Calu3 (cell line): ENCODE results near the gene PLXNB3. TPM values are rescaled to one million over a fixed set of nuclear protein-coding genes. Genes with fewer than 3 reads are reported as not detected.

Experiments
- BruUV-seq: library from RNA; stranded (reverse); fragments of 400-500 nt; replicated peaks from 2 replicates; lab custom pipeline; 2021; lab: Mats Ljungman, UMichigan
- CTCF ChIA-PET: fragments of 300-600 bp; sonication (Branson Sonifier 250); formaldehyde crosslinking; loops from one replicate; lab custom pipeline; 2022; ENCODE audit warnings: antibody characterized with exemption; lab: Charles Lee
- DNase-seq: peaks from one replicate; pipeline ENCODE4 v3.0.0; 2022
- H3K27ac Mint-ChIP-seq: one replicate; pipeline ENCODE4 v1.8.0; 2022; ENCODE audit warnings: mixed read lengths; ENCODE audit not compliant: unreplicated experiment
- H3K27me3 Mint-ChIP-seq: one replicate; pipeline ENCODE4 v1.8.0; 2022; ENCODE audit warnings: mixed read lengths; ENCODE audit not compliant: unreplicated experiment
- H3K36me3 Mint-ChIP-seq: one replicate; pipeline ENCODE4 v1.8.0; 2022; ENCODE audit warnings: mild to moderate bottlenecking, moderate library complexity, mixed read lengths; ENCODE audit not compliant: insufficient read depth, unreplicated experiment
- H3K4me1 Mint-ChIP-seq: one replicate; pipeline ENCODE4 v1.8.0; 2022; ENCODE audit warnings: mild to moderate bottlenecking, low read depth, mixed read lengths; ENCODE audit not compliant: unreplicated experiment
- H3K4me3 Mint-ChIP-seq: one replicate; pipeline ENCODE4 v1.8.0; 2022; ENCODE audit warnings: mild to moderate bottlenecking, low read depth, moderate library complexity, mixed read lengths; ENCODE audit not compliant: unreplicated experiment
- H3K9me3 Mint-ChIP-seq: one replicate; pipeline ENCODE4 v1.8.0; 2022; ENCODE audit warnings: low read depth, mixed read lengths; ENCODE audit not compliant: unreplicated experiment
- intact Hi-C: fragments of 100-400 bp; cut with micrococcal nuclease; formaldehyde crosslinking; loops from one replicate; pipeline ENCODE4 v1.10.0; 2022; ENCODE audit not compliant: unreplicated experiment
- total RNA-seq: library from RNA; stranded (reverse); gene quantifications from 2 replicates; pipeline ENCODE4 v1.2.3, GENCODE V29; 2022
- TF ChIP-seq, protein P1 (sequence below): fragments of 200-600 bp; IDR thresholded peaks from one replicate; pipeline ENCODE4 v1.8.0; 2022; ENCODE audit warnings: antibody characterized with exemption; ENCODE audit not compliant: unreplicated experiment

PLXNB3 gene
- total RNA-seq, 1 experiment from 2014 or later: 37.5 TPM

DNA sequence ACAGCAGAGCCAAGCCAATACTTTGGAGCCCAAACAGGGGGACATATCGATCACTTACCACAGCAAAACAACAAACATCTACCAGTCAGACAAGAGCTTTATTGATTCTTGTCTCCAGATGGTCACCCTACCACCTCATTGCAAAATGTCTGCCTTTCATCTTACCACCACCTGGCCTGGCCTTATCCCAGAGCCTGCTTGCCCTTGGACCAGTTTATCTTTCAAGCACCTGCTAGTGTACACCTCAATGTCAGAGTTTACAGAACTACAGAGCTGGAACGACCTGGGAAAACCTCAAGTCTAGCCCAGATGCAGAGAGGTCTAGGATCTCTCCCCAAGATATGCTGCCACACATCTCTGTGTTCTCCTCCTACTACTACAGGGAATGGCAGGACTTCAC is 44.3 kb upstream of the PLXNB3 start:
- H3K4me3 Mint-ChIP-seq: no peak overlapping the region
- intact Hi-C loops: no loop called here
- peaks cover 64% of the 10 kb centered on the region for H3K36me3 Mint-ChIP-seq
- H3K4me1 Mint-ChIP-seq: peaks cover 10% of the 10 kb centered on the region
- no peak for DNase-seq
- no peak overlapping the region for H3K27ac Mint-ChIP-seq
- TF ChIP-seq, protein P1, sequence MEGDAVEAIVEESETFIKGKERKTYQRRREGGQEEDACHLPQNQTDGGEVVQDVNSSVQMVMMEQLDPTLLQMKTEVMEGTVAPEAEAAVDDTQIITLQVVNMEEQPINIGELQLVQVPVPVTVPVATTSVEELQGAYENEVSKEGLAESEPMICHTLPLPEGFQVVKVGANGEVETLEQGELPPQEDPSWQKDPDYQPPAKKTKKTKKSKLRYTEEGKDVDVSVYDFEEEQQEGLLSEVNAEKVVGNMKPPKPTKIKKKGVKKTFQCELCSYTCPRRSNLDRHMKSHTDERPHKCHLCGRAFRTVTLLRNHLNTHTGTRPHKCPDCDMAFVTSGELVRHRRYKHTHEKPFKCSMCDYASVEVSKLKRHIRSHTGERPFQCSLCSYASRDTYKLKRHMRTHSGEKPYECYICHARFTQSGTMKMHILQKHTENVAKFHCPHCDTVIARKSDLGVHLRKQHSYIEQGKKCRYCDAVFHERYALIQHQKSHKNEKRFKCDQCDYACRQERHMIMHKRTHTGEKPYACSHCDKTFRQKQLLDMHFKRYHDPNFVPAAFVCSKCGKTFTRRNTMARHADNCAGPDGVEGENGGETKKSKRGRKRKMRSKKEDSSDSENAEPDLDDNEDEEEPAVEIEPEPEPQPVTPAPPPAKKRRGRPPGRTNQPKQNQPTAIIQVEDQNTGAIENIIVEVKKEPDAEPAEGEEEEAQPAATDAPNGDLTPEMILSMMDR: no peak
- H3K9me3 Mint-ChIP-seq: no peaks in the 10 kb centered on the region
- no peaks in the 10 kb centered on the region for H3K27me3 Mint-ChIP-seq
- BruUV-seq: no TSS peak
- CTCF ChIA-PET: no interaction called here

DNA sequence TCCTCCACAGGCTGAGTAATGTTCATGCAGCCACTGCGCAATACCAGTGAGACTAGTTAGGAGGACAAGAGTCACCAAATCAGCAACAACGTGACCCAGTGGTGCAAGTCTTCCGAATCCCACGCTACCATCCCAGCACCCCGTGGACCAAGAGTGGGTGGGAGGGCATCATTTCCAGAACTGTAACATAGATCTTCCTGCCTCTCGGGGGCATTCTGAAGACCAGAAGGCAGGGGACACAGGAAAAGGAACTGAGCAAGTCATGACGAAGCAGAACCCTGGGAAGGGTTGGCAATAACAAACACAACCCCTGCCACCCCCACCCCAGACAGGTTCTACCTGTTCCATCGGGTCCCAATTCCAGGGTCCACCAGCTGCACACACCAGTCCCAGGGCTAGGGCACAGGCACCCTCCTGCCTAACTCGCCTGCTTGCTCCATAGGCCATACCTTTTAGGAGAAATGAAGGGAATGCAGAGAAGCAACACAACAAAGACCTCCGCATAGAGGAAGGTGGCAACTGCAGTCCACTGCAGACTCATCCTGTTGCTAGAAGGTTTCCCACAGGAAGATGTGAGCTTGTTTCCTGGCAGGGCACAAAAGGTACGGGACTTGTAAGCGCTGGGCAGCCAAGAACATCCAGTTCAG is 41.2 kb upstream of the PLXNB3 start:
- TF ChIP-seq, protein P1: no peak
- Mint-ChIP-seq H3K27ac (peak overlapping the region; percentile 79), H3K27me3 (no peaks in the 10 kb centered on the region), H3K9me3 (no peaks in the 10 kb centered on the region), H3K36me3 (peaks cover 58% of the 10 kb centered on the region), H3K4me3 (peak overlapping the region; percentile 84), H3K4me1 (peaks cover 20% of the 10 kb centered on the region)
- intact Hi-C loops: no loop called here
- CTCF ChIA-PET: interaction anchor here (1.0 kb wide), 1 partner anchor 14 kb away, joined by 3 read pairs; no protein-coding TSS in a partner anchor
- peak; percentile 56 for DNase-seq
- BruUV-seq: no TSS peak

DNA sequence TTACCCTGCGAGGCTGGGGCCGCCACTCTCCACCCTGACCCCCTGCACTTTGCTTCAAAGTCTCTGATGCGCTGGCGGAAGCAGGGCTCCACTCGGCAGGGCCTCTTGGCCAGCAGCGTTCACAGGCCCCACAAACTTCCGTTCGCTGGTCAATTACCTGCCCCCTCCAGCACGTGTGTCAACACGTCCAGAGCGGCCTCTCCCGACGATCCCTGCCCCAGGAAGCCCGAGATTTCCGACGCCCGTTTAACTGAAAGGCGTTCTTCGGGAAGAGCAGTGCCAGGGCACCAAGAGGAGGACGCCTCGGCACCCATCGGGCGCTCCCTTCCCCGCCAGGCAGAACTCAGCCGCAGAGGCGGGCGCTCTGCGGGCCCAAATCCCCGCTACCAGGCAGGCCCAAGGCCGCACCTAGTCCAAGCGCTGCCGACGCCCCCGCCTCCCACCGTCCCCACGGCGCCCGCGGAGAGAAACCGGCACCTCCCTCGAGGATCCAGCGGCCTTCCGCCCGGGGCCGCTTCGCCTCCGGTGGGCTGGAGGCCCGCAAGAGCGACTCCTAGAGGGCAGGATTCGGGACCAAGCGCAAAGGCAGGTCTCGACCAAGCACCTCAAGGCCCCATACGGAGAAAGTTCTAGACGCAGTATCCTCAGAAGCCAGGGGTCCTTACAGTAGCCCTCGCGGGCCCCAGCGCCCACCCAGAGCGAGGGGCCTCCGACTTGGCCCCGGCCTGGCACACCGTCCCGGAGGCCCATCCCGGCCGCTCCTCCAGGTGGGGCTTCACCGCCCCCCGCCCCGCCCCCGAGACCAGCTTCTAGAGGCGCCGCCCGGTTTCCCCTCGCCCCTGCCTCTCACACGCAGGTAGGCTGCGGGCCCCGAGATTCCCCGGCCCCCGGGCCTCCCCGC is 40.4 kb upstream of the PLXNB3 start:
- CTCF ChIA-PET: interaction anchor here (0.6 to 1.0 kb wide), 4 partner anchors 13 to 15 kb away, joined by 3 read pairs; no protein-coding TSS in a partner anchor
- TF ChIP-seq, protein P1: peak; percentile 38
- Mint-ChIP-seq H3K4me1 (peaks cover 20% of the 10 kb centered on the region), H3K27me3 (no peaks in the 10 kb centered on the region), H3K4me3 (peak overlapping the region; percentile 84), H3K36me3 (peaks cover 55% of the 10 kb centered on the region), H3K27ac (peak overlapping the region; percentile 79), H3K9me3 (no peaks in the 10 kb centered on the region)
- intact Hi-C loops: no loop called here
- DNase-seq: peak; percentile 63
- BruUV-seq: no TSS peak

DNA sequence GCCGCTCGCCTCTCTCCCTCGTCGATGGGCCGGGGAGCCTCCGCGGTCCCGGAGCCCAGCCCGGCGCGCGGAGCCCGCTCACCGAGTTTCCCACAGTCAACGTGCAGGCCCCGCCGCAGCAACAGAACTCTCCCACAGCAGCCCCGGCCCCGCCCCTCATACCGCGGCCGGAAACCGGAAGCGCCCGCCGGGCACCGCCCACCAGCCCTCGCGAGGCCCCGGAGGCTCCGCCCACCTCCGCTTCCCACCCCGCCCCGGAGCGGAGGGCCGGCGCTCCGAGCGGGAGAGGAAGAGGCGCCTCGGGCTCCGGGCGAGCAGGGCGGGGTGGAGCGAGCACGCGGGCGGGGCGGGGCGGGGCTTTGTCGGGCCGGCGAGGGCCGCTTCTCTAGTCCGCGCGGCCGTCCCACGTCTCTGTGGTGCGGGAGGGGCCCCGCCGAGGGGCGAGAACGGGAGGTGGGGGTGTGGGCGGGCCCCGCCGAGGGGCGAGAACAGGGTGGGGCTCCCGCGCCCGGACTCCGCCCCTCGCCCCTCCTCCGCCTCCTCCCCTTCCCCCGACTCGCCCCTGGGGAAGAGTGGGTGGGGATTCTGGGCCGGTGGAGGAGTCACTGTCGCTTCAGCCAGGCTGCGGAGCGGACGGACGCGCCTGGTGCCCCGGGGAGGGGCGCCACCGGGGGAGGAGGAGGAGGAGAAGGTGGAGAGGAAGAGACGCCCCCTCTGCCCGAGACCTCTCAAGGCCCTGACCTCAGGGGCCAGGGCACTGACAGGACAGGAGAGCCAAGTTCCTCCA is 39.6 kb upstream of the PLXNB3 start, which contains the start of the genes ABCD1 and BCAP31:
Gene ABCD1 (plus strand): TSS at position 605 of the 787 bp plus-strand sequence. CDS start 411 bp downstream, outside the sequence.
Gene BCAP31 (minus strand): TSS at position 136 of the 787 bp plus-strand sequence. CDS start 1,143 bp downstream, outside the sequence.
- CTCF ChIA-PET: interaction anchor here (0.6 to 0.7 kb wide), 3 partner anchors 12 to 15 kb away, joined by 3 read pairs; no protein-coding TSS in a partner anchor
- H3K4me3 Mint-ChIP-seq: peak within 1 kb of the TSS; percentile 84
- H3K4me1 Mint-ChIP-seq: peaks cover 20% of the 10 kb centered on the region
- H3K9me3 Mint-ChIP-seq: no peaks in the 10 kb centered on the region
- intact Hi-C loops: no loop called here
- BruUV-seq: no TSS peak
- no peaks in the 10 kb centered on the region for H3K27me3 Mint-ChIP-seq
- H3K27ac Mint-ChIP-seq: peak within 1 kb of the TSS; percentile 79
- TF ChIP-seq, protein P1: no peak
- H3K36me3 Mint-ChIP-seq: peaks cover 47% of the 10 kb centered on the region
- DNase-seq: peak; percentile 95
